ENCODE data around the gene IL13. TPM values are rescaled to one million over a fixed set of nuclear protein-coding genes. Genes with fewer than 3 reads are reported as not detected.

IL13 gene
- total RNA-seq, 1 experiment from 2014 or later: not detected

DNA sequence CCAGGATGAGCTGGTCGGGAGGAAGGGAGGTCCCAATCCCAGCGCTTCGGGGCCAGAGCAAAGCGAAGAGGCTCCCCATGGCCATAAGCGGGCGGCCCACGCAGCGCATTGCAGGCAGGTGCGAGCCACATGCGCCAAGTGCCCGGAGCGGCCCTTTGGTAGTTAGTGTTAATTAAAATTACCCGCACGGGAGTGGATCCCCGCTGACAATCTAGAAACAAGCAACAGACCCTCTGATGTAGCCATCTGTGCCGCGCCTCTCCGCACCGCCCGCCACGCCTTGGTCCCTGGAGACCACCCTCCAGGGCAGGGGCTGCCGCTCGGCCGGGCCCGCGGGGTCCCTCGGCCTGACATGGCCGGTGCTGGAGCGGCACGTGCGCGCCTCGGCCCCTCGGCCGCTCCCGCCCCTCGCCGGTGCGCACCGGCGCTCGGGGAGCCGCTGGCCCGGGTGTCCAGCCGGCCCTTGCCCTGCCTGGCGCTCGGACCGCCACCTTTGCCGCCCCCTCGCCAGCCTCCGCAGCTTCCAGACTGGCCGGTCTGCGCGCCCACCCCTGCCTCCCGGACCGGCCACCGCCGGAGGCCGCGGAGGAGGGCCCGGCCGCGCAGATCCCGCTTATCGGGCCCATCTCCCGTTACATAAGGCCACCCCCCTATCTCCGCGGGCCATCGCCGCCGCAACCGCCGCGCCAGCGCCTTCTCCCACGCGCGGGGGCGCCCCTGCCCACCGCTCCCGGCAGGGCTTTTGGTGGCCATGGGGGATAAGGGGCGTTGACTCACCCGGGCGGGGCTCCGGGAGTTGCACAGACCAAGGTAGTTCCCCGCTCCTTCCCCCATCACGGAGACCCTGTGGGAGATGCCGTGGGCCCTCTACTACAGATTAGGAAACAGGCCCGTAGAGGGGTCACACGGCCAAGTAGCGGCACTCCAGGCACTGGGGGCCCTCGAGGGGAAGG is 1.9 kb upstream of the IL13 start:
- no peaks in the 10 kb centered on the region for H3K36me3 Mint-ChIP-seq
- no peak overlapping the region for H3K27ac Mint-ChIP-seq
- peak; percentile 55 for DNase-seq (ENCODE audit: low spot score)
- no peaks in the 10 kb centered on the region for H3K9me3 Mint-ChIP-seq
- ChIA-PET CTCF (interaction anchor here (1.2 to 2.6 kb wide), 2 partner anchors 129 to 164 kb away, joined by 3 to 9 read pairs; no protein-coding TSS in a partner anchor), POLR2A (no interaction called here)
- peaks cover 11% of the 10 kb centered on the region for H3K4me1 Mint-ChIP-seq
- ATAC-seq: peak; percentile 57
- peak overlapping the region; percentile 53 for H3K4me3 Mint-ChIP-seq
- H3K27me3 Mint-ChIP-seq (ENCODE audit: low read depth): peaks cover 46% of the 10 kb centered on the region
- TF ChIP-seq, protein P1, sequence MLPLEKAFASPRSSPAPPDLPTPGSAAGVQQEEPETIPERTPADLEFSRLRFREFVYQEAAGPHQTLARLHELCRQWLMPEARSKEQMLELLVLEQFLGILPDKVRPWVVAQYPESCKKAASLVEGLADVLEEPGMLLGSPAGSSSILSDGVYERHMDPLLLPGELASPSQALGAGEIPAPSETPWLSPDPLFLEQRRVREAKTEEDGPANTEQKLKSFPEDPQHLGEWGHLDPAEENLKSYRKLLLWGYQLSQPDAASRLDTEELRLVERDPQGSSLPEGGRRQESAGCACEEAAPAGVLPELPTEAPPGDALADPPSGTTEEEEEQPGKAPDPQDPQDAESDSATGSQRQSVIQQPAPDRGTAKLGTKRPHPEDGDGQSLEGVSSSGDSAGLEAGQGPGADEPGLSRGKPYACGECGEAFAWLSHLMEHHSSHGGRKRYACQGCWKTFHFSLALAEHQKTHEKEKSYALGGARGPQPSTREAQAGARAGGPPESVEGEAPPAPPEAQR (CRISPR knock-in tag; IDR thresholded peaks at IDR 0.05): no peak
- no peak for TF ChIP-seq ZNF396 (CRISPR knock-in tag; IDR thresholded peaks at IDR 0.05; ENCODE audit: borderline replicate concordance)
- TF ChIP-seq, protein P2, sequence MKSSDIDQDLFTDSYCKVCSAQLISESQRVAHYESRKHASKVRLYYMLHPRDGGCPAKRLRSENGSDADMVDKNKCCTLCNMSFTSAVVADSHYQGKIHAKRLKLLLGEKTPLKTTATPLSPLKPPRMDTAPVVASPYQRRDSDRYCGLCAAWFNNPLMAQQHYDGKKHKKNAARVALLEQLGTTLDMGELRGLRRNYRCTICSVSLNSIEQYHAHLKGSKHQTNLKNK (CRISPR knock-in tag; IDR thresholded peaks at IDR 0.05): no peak
- TF ChIP-seq ZNF219 (CRISPR knock-in tag; IDR thresholded peaks at IDR 0.05; ENCODE audit: borderline replicate concordance): peak; percentile 55; the same call in 1 of the 2 replicates
- peak; percentile 49 for TF ChIP-seq NFYB (CRISPR knock-in tag; conservative IDR thresholded peaks at IDR 0.05; ENCODE audit: low read depth)
- TF ChIP-seq ZNF263 (CRISPR knock-in tag; IDR thresholded peaks at IDR 0.05; ENCODE audit: low read depth): 0 out of 2 replicates have a peak, but pooled peaks have one; percentile 34
- TF ChIP-seq, protein P3, sequence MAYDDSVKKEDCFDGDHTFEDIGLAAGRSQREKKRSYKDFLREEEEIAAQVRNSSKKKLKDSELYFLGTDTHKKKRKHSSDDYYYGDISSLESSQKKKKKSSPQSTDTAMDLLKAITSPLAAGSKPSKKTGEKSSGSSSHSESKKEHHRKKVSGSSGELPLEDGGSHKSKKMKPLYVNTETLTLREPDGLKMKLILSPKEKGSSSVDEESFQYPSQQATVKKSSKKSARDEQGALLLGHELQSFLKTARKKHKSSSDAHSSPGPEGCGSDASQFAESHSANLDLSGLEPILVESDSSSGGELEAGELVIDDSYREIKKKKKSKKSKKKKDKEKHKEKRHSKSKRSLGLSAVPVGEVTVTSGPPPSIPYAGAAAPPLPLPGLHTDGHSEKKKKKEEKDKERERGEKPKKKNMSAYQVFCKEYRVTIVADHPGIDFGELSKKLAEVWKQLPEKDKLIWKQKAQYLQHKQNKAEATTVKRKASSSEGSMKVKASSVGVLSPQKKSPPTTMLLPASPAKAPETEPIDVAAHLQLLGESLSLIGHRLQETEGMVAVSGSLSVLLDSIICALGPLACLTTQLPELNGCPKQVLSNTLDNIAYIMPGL (CRISPR knock-in tag; IDR thresholded peaks at IDR 0.05): peak; percentile 74; the same call in 1 of the 2 replicates
- TF ChIP-seq NR1H2 (CRISPR knock-in tag; IDR thresholded peaks at IDR 0.05): no peak
- TF ChIP-seq FOXP1 (CRISPR knock-in tag; IDR thresholded peaks at IDR 0.05; ENCODE audit: borderline replicate concordance): peak; percentile 90
- peak; percentile 69; the same call in 1 of the 2 replicates for TF ChIP-seq ETV6 (CRISPR knock-in tag; IDR thresholded peaks at IDR 0.05)
- 0 out of 2 replicates have a peak, but pooled peaks have one; percentile 13 for TF ChIP-seq SP1 (CRISPR knock-in tag; conservative IDR thresholded peaks at IDR 0.05)
- 0 out of 2 replicates have a peak, but pooled peaks have one; percentile 26 for TF ChIP-seq ZNF416 (CRISPR knock-in tag; IDR thresholded peaks at IDR 0.05)
- TF ChIP-seq TCF7 (CRISPR knock-in tag; IDR thresholded peaks at IDR 0.05; ENCODE audit: low read depth): peak; percentile 89
- TF ChIP-seq CREB1 (CRISPR knock-in tag; IDR thresholded peaks at IDR 0.05): 0 out of 2 replicates have a peak, but pooled peaks have one; percentile 19
- TF ChIP-seq MYBL2 (CRISPR knock-in tag; IDR thresholded peaks at IDR 0.05): peak; percentile 74; the same call in 1 of the 2 replicates
- TF ChIP-seq, protein P4, sequence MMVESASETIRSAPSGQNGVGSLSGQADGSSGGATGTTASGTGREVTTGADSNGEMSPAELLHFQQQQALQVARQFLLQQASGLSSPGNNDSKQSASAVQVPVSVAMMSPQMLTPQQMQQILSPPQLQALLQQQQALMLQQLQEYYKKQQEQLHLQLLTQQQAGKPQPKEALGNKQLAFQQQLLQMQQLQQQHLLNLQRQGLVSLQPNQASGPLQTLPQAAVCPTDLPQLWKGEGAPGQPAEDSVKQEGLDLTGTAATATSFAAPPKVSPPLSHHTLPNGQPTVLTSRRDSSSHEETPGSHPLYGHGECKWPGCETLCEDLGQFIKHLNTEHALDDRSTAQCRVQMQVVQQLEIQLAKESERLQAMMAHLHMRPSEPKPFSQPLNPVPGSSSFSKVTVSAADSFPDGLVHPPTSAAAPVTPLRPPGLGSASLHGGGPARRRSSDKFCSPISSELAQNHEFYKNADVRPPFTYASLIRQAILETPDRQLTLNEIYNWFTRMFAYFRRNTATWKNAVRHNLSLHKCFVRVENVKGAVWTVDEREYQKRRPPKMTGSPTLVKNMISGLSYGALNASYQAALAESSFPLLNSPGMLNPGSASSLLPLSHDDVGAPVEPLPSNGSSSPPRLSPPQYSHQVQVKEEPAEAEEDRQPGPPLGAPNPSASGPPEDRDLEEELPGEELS (CRISPR knock-in tag; IDR thresholded peaks at IDR 0.05): peak; percentile 72; the same call in 1 of the 2 replicates
- 0 out of 2 replicates have a peak, but pooled peaks have one; percentile 71 for TF ChIP-seq JUN (CRISPR knock-in tag; IDR thresholded peaks at IDR 0.05)
- TF ChIP-seq SMAD4 (CRISPR knock-in tag; IDR thresholded peaks at IDR 0.05): no peak
- TF ChIP-seq, protein P5, sequence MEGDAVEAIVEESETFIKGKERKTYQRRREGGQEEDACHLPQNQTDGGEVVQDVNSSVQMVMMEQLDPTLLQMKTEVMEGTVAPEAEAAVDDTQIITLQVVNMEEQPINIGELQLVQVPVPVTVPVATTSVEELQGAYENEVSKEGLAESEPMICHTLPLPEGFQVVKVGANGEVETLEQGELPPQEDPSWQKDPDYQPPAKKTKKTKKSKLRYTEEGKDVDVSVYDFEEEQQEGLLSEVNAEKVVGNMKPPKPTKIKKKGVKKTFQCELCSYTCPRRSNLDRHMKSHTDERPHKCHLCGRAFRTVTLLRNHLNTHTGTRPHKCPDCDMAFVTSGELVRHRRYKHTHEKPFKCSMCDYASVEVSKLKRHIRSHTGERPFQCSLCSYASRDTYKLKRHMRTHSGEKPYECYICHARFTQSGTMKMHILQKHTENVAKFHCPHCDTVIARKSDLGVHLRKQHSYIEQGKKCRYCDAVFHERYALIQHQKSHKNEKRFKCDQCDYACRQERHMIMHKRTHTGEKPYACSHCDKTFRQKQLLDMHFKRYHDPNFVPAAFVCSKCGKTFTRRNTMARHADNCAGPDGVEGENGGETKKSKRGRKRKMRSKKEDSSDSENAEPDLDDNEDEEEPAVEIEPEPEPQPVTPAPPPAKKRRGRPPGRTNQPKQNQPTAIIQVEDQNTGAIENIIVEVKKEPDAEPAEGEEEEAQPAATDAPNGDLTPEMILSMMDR (IDR thresholded peaks at IDR 0.05): no peak
- TF ChIP-seq, protein P6, sequence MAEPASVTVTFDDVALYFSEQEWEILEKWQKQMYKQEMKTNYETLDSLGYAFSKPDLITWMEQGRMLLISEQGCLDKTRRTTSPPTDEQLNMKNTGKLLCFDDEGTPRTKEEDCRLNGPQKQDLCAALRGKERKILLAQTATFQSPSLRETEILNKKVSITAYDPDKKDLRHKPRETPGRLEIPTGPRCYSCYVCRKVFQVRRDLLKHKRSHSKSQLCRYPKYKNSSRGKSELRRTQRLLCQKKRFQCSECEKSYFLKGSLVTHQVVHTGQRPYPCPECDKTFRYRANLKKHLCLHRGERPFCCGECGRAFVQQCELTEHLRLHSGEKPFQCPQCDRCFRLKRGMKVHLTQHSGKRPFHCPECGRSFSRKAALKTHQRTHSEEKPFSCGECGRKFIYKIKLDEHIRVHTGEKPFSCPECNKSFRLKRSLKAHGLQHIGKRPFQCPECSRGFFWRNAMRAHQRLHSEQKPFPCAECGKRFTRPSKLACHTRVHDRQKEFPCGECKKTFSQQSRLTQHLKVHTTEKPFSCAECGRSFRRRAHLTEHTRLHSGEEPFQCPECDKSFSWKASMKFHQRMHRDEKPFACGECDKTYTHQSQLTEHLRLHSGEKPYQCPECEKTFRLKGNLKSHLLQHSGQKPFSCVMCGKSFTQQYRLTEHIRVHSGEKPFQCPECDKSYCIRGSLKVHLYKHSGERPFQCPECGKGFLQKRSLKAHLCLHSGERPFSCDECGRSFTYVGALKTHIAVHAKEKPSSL (CRISPR knock-in tag; conservative IDR thresholded peaks at IDR 0.05): no peak
- TF ChIP-seq FOXK1 (CRISPR knock-in tag; IDR thresholded peaks at IDR 0.05): peak; percentile 42; the same call in 1 of the 2 replicates
- TF ChIP-seq, protein P7, sequence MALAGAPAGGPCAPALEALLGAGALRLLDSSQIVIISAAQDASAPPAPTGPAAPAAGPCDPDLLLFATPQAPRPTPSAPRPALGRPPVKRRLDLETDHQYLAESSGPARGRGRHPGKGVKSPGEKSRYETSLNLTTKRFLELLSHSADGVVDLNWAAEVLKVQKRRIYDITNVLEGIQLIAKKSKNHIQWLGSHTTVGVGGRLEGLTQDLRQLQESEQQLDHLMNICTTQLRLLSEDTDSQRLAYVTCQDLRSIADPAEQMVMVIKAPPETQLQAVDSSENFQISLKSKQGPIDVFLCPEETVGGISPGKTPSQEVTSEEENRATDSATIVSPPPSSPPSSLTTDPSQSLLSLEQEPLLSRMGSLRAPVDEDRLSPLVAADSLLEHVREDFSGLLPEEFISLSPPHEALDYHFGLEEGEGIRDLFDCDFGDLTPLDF (CRISPR knock-in tag; IDR thresholded peaks at IDR 0.05): peak; percentile 76; the same call in 1 of the 2 replicates
- TF ChIP-seq ZNF423 (CRISPR knock-in tag; IDR thresholded peaks at IDR 0.05): 0 out of 2 replicates have a peak, but pooled peaks have one; percentile 14
- no peak for TF ChIP-seq HMGA2 (CRISPR knock-in tag; IDR thresholded peaks at IDR 0.05)
- TF ChIP-seq ESRRA (CRISPR knock-in tag; IDR thresholded peaks at IDR 0.05; ENCODE audit: borderline replicate concordance): peak; percentile 48; the same call in 1 of the 2 replicates

Measured in WTC11 (cell line).